WTC11 (cell line): Measurements from ENCODE around the gene PIRT. TPM values are rescaled to one million over a fixed set of nuclear protein-coding genes. Genes with fewer than 3 reads are reported as not detected.
"Not testable (repeated sequence)": the region's sequence is repeated elsewhere in the genome, so short reads cannot be mapped to it uniquely, and the experiment has no call there.

Experiments
- ATAC-seq: fragments of 200-7000 bp; cut with Tn5 transposase; 2 replicates; pipeline ENCODE4 v1.10.0; 2021; ENCODE audit warnings: mild to moderate bottlenecking, moderate library complexity
- CTCF ChIA-PET: fragments of 300-600 bp; sonication (Branson Sonifier 250); formaldehyde crosslinking; loops from one replicate; lab custom pipeline; 2021; ENCODE audit warnings: antibody characterized with exemption; lab: Charles Lee
- POLR2A ChIA-PET: fragments of 350-600 bp; sonication (Branson Sonifier 250); formaldehyde crosslinking; loops from one replicate; lab custom pipeline; 2021; ENCODE audit warnings: antibody characterized with exemption; lab: Charles Lee
- DNase-seq: peaks from one replicate; pipeline ENCODE4 v3.0.0; 2021; ENCODE audit warnings: low spot score
- H3K27ac Mint-ChIP-seq: 2 replicates; pipeline ENCODE4 v1.8.0; 2021; ENCODE audit warnings: mixed read lengths
- H3K27me3 Mint-ChIP-seq: 2 replicates; pipeline ENCODE4 v1.8.0; 2021; ENCODE audit warnings: low read depth, mild to moderate bottlenecking, moderate library complexity, mixed read lengths
- H3K36me3 Mint-ChIP-seq: 2 replicates; pipeline ENCODE4 v1.8.0; 2021; ENCODE audit warnings: mixed read lengths
- H3K4me1 Mint-ChIP-seq: 2 replicates; pipeline ENCODE4 v1.8.0; 2022; ENCODE audit warnings: mixed read lengths
- H3K4me3 Mint-ChIP-seq: 2 replicates; pipeline ENCODE4 v1.8.0; 2021; ENCODE audit warnings: mild to moderate bottlenecking, moderate library complexity, mixed read lengths
- H3K9me3 Mint-ChIP-seq: 2 replicates; pipeline ENCODE4 v1.8.0; 2021; ENCODE audit warnings: mixed read lengths
- ATF2 ChIP-seq: sonication (generic); formaldehyde crosslinking; IDR thresholded peaks from 2 replicates; pipeline ENCODE4 v1.8.1; 2022; ENCODE audit warnings: low read depth, missing genetic modification reagents, borderline replicate concordance
- CBFB ChIP-seq: sonication (generic); formaldehyde crosslinking; IDR thresholded peaks from 2 replicates; pipeline ENCODE4 v1.8.1; 2022; ENCODE audit warnings: mild to moderate bottlenecking, low read depth, missing genetic modification reagents
- GABPB1 ChIP-seq: sonication (generic); formaldehyde crosslinking; IDR thresholded peaks from 2 replicates; pipeline ENCODE4 v1.8.1; 2023; ENCODE audit warnings: mild to moderate bottlenecking, missing genetic modification reagents
- MLX ChIP-seq: sonication (generic); formaldehyde crosslinking; IDR thresholded peaks from 2 replicates; pipeline ENCODE4 v1.8.1; 2023; ENCODE audit warnings: mild to moderate bottlenecking, missing genetic modification reagents, moderate library complexity
- NFATC4 ChIP-seq: fragments of 250-450 bp; sonication (Bioruptor Pico); IDR thresholded peaks from 2 replicates; pipeline ENCODE4 v1.9.0; 2021; ENCODE audit warnings: mild to moderate bottlenecking
- OVOL2 ChIP-seq: fragments of 250-450 bp; sonication (Bioruptor Pico); IDR thresholded peaks from 2 replicates; pipeline ENCODE4 v1.9.0; 2021; ENCODE audit warnings: mild to moderate bottlenecking, borderline replicate concordance
- PREB ChIP-seq: sonication (generic); formaldehyde crosslinking; IDR thresholded peaks from 2 replicates; pipeline ENCODE4 v1.8.1; 2022; ENCODE audit warnings: mild to moderate bottlenecking, missing genetic modification reagents, moderate library complexity, borderline replicate concordance
- SOX15 ChIP-seq: fragments of 250-450 bp; sonication (Bioruptor Pico); IDR thresholded peaks from 2 replicates; pipeline ENCODE4 v1.9.0; 2021; ENCODE audit warnings: mild to moderate bottlenecking
- ZBTB43 ChIP-seq: sonication (generic); formaldehyde crosslinking; IDR thresholded peaks from 2 replicates; pipeline ENCODE4 v1.8.1; 2023; ENCODE audit warnings: mild to moderate bottlenecking, missing genetic modification reagents
- ZNF317 ChIP-seq: sonication (generic); formaldehyde crosslinking; IDR thresholded peaks from 2 replicates; pipeline ENCODE4 v1.8.1; 2023; ENCODE audit warnings: low read depth, mild to moderate bottlenecking, moderate library complexity, missing genetic modification reagents, borderline replicate concordance
- total RNA-seq: library from RNA; stranded (reverse); gene quantifications from 3 replicates; pipeline ENCODE4 v1.2.3, GENCODE V29; 2021

PIRT gene
- total RNA-seq, 1 experiment from 2014 or later: not detected

- Mint-ChIP-seq H3K27ac (no peak overlapping the region), H3K27me3 (peaks cover 5% of the 10 kb centered on the region), H3K9me3 (peaks cover 68% of the 10 kb centered on the region), H3K36me3 (peaks cover 28% of the 10 kb centered on the region), H3K4me1 (no peaks in the 10 kb centered on the region), H3K4me3 (no peak overlapping the region)
- no peak for ATAC-seq
- DNase-seq: no peak
- no peak for TF ChIP-seq CBFB
- ChIA-PET POLR2A (no interaction called here), CTCF (no interaction called here)
Measured at GRCh38 chr17:10870336-10871050, 32.6 kb upstream of the PIRT start.

GRCh38 chr17:10868744-10869143 lies 30.9 kb upstream of the PIRT start:
- H3K4me3 Mint-ChIP-seq, H3K27ac Mint-ChIP-seq, ATAC-seq, H3K4me1 Mint-ChIP-seq, POLR2A ChIA-PET, DNase-seq, CTCF ChIA-PET, H3K27me3 Mint-ChIP-seq: not testable (repeated sequence)
- Mint-ChIP-seq H3K9me3 (peaks cover 84% of the 10 kb centered on the region), H3K36me3 (peaks cover 28% of the 10 kb centered on the region)

GRCh38 chr17:10859051-10859450 lies 21.2 kb upstream of the PIRT start:
- ATAC-seq: no peak
- no peak overlapping the region for H3K27ac Mint-ChIP-seq
- CTCF ChIA-PET: no interaction called here
- H3K4me1 Mint-ChIP-seq: no peaks in the 10 kb centered on the region
- peaks cover 61% of the 10 kb centered on the region for H3K9me3 Mint-ChIP-seq
- H3K27me3 Mint-ChIP-seq: peaks cover 8% of the 10 kb centered on the region
- TF ChIP-seq ZBTB43 (CRISPR knock-in tag): no peak
- TF ChIP-seq ATF2 (CRISPR knock-in tag): no peak
- TF ChIP-seq GABPB1 (CRISPR knock-in tag): no peak
- no peak for TF ChIP-seq PREB
- no peak for TF ChIP-seq MLX
- no peak for TF ChIP-seq OVOL2
- TF ChIP-seq SOX15 (CRISPR knock-in tag): no peak
- no peak for TF ChIP-seq NFATC4 (CRISPR knock-in tag)
- no peak for DNase-seq
- H3K4me3 Mint-ChIP-seq: no peak overlapping the region
- POLR2A ChIA-PET: no interaction called here
- H3K36me3 Mint-ChIP-seq: peaks cover 6% of the 10 kb centered on the region; the same call in 1 of the 2 replicates

- Mint-ChIP-seq H3K27ac (no peak overlapping the region), H3K36me3 (peaks cover 1% of the 10 kb centered on the region; the same call in 1 of the 2 replicates), H3K4me3 (no peak overlapping the region), H3K4me1 (no peaks in the 10 kb centered on the region), H3K27me3 (peaks cover 5% of the 10 kb centered on the region), H3K9me3 (peaks cover 55% of the 10 kb centered on the region)
- DNase-seq: no peak
- ChIA-PET CTCF (interaction anchor here (1.1 kb wide), 1 partner anchor 13 kb away, joined by 3 read pairs; no protein-coding TSS in a partner anchor), POLR2A (no interaction called here)
- no peak for TF ChIP-seq ZNF317
- ATAC-seq: no peak
Measured at GRCh38 chr17:10857976-10858375, 20.1 kb upstream of the PIRT start.

GRCh38 chr17:10846636-10847035 lies 8.7 kb upstream of the PIRT start:
- CTCF ChIA-PET, H3K4me3 Mint-ChIP-seq, H3K27ac Mint-ChIP-seq, POLR2A ChIA-PET, ATAC-seq, DNase-seq: not testable (repeated sequence)
- Mint-ChIP-seq H3K36me3 (peaks cover 13% of the 10 kb centered on the region), H3K4me1 (peaks cover 21% of the 10 kb centered on the region), H3K27me3 (peaks cover 30% of the 10 kb centered on the region), H3K9me3 (peaks cover 40% of the 10 kb centered on the region)
